AG09309 (cell line): ENCODE measurements around the gene NTN5.
"Not testable (repeated sequence)": the region's sequence is repeated elsewhere in the genome, so short reads cannot be mapped to it uniquely, and the experiment has no call there.

Experiments
- DNase-seq: peaks from one replicate; pipeline ENCODE4 v3.0.0-alpha.2; 2010; ENCODE audit warnings: low read depth
- H3K4me3 ChIP-seq: 2 replicates; pipeline ENCODE4 v1.5.1; 2011; ENCODE audit warnings: mild to moderate bottlenecking, low read depth, low read length, moderate library complexity; ENCODE audit not compliant: control insufficient read depth
- CTCF ChIP-seq: IDR thresholded peaks from 2 replicates; pipeline ENCODE4 v1.5.1; 2011; ENCODE audit warnings: mild to moderate bottlenecking, low read depth, low read length, inconsistent platforms; ENCODE audit not compliant: insufficient read depth, control insufficient read depth; ENCODE audit errors: missing control alignments

Gene NTN5

GRCh38 chr19:48672994-48673393 lies at the start of gene NTN5:
NTN5 (minus strand) TSS chr19:48673017; CDS start chr19:48670986, 2,031 bp downstream.
- DNase-seq, result no peak
- no peak for TF ChIP-seq CTCF
- no peak within 1 kb of the TSS for H3K4me3 ChIP-seq

GRCh38 chr19:48722196-48722708 lies 49.4 kb upstream of the NTN5 start:
- DNase-seq, result no peak
- H3K4me3 ChIP-seq, result no peak overlapping the region
- TF ChIP-seq CTCF, result no peak

GRCh38 chr19:48720613-48721296 lies 47.9 kb upstream of the NTN5 start:
- peak overlapping the region; percentile 82 for H3K4me3 ChIP-seq
- TF ChIP-seq CTCF, result no peak
- peak; percentile 97 for DNase-seq

- no peak for DNase-seq
- no peak for TF ChIP-seq CTCF
- H3K4me3 ChIP-seq, result peak overlapping the region; percentile 16
Observed at GRCh38 chr19:48720251-48720612, 47.4 kb upstream of the NTN5 start.

GRCh38 chr19:48719263-48720171 lies 46.7 kb upstream of the NTN5 start, which contains the start of gene MAMSTR:
MAMSTR (minus strand) TSS chr19:48719725; CDS start chr19:48719031, 694 bp downstream.
- peak within 1 kb of the TSS; percentile 16 for H3K4me3 ChIP-seq
- no peak for TF ChIP-seq CTCF
- no peak for DNase-seq

- H3K4me3 ChIP-seq, result no peak overlapping the region
- no peak for DNase-seq
- TF ChIP-seq CTCF, result no peak
Observed at GRCh38 chr19:48718711-48719231, 46.0 kb upstream of the NTN5 start.

- not testable (repeated sequence) for DNase-seq
Observed at GRCh38 chr19:48718106-48718505, 45.3 kb upstream of the NTN5 start.

More at GRCh38 chr19:48718106-48718505, 45.3 kb upstream of the NTN5 start:
- not testable (repeated sequence) for H3K4me3 ChIP-seq
